Neural progenitor cell (in vitro differentiated cells): ENCODE results near the gene MIPEP.

Source experiments
- EZH2 ChIP-seq: fragments of 200-600 bp; sonication (generic); IDR thresholded peaks from 2 replicates; pipeline ENCODE4 v1.6.1; 2017; ENCODE audit warnings: antibody characterized with exemption, mild to moderate bottlenecking, moderate library complexity
- TF ChIP-seq, protein P1 (sequence below): fragments of 200-600 bp; sonication (generic); IDR thresholded peaks from 2 replicates; pipeline ENCODE4 v1.5.1; 2017; ENCODE audit warnings: antibody characterized with exemption, mild to moderate bottlenecking

DNA sequence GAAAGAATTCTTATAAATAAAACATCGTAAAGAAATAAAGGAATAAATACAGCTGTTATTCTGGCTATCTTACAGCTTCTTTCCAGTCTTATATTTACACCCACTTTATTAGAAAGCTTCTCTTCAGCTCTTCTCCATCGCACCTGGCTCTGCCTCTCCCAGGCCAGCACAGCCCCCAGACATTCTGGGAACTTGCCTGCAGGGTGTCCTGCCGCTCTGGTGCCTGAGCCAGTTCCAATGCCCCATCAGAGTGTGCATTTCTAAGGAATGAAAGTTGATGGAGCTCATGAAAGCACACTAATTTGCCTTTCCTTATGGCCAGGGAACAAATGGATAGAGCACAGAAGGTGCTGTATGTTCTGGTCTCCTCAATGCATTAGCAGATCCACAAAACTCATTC is 68.7 kb downstream of the MIPEP start:
- TF ChIP-seq, protein P1, sequence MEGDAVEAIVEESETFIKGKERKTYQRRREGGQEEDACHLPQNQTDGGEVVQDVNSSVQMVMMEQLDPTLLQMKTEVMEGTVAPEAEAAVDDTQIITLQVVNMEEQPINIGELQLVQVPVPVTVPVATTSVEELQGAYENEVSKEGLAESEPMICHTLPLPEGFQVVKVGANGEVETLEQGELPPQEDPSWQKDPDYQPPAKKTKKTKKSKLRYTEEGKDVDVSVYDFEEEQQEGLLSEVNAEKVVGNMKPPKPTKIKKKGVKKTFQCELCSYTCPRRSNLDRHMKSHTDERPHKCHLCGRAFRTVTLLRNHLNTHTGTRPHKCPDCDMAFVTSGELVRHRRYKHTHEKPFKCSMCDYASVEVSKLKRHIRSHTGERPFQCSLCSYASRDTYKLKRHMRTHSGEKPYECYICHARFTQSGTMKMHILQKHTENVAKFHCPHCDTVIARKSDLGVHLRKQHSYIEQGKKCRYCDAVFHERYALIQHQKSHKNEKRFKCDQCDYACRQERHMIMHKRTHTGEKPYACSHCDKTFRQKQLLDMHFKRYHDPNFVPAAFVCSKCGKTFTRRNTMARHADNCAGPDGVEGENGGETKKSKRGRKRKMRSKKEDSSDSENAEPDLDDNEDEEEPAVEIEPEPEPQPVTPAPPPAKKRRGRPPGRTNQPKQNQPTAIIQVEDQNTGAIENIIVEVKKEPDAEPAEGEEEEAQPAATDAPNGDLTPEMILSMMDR: no peak
- TF ChIP-seq EZH2: no peak
